Measurements from ENCODE around the gene ALDH18A1.

GRCh38 chr10:95655571-95656290 lies 780 bp downstream of the ALDH18A1 start:
- TF ChIP-seq POLR2A (IDR thresholded peaks at IDR 0.05) = no peak
- TF ChIP-seq CTCF (IDR thresholded peaks at IDR 0.05) = no peak

Measured in thyroid gland (tissue), 4 donors.